H54 (cell line): ENCODE measurements around the gene DHX8.
"Not testable (repeated sequence)": the region's sequence is repeated elsewhere in the genome, so short reads cannot be mapped to it uniquely, and the experiment has no call there.

Source experiments
- DNase-seq: peaks from one replicate; pipeline ENCODE4 v3.0.0; 2011; ENCODE audit warnings: low spot score, mixed read lengths; ENCODE audit not compliant: insufficient read length
- FAIRE-seq: peaks from 3 replicates; lab custom pipeline; 2011; peaks lifted over from hg19 to GRCh38; lab: Jason Lieb, UNC
- POLR2A ChIP-seq: IDR thresholded peaks from 2 replicates; pipeline ENCODE4 v1.6.1; 2011; ENCODE audit warnings: low read depth, mild to moderate bottlenecking, low read length

Gene DHX8

GRCh38 chr17:43453331-43453812 lies 30.4 kb upstream of the DHX8 start:
- DNase-seq (no peak), FAIRE-seq (no peak)
- TF ChIP-seq POLR2A = no peak

DNA sequence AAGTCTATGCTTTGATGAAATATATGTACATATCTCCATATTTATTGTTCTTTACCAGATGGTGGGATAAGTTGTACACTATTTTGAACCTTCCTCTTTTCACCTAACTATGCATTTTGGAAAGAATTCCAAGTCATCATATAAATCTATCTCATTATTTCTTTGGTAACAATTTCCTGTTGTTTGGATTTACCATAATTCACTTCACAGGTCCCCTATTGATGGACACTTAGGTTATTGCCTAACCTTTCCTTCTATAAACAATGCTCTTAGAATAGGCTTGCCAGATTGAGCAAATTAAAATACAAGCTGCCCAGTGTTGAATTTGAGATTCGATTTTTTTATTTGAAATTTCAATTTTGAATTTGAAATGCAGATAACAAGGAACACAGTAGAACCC lies 28.9 kb upstream of the DHX8 start:
- no peak for TF ChIP-seq POLR2A
- no peak for DNase-seq
- no peak for FAIRE-seq

- TF ChIP-seq POLR2A = no peak
- FAIRE-seq = no peak
Observed at GRCh38 chr17:43456029-43456428, 27.7 kb upstream of the DHX8 start.

DNA sequence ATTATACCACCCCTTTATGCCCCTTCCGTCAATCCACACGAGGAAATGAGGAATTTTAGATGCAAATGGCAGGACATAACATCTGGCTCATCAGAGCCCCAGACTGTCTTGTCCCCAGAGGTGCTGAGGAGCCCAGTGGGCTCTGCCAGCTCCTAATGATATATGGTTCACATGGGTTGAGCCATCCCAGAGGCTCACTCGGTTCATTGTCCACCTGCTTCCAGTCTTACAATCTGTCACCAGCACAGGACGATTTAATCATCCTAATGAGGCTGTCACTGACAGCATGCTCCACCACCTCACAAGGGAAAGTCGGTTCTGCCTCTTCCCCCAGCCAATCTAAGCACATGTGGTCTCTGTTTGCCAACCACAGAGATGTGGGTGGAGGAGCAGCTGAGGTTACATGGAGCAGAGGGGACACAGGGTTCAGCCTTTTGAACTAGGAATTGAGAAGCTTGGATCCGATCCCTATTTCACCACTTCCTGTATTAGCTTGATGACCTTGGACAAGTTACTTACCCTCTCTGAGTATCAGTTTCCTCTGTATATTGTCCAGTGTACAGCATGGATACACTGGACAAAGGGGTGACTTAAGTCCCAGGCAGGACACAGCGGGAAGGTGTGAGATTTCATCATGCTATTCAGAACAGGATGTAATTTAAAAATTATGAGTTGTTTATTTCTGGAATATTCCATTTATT lies 27.0 kb upstream of the DHX8 start:
- DNase-seq (no peak), FAIRE-seq (no peak)
- TF ChIP-seq POLR2A = no peak

More at GRCh38 chr17:43456029-43456428, 27.7 kb upstream of the DHX8 start:
- DNase-seq = no peak

DNA sequence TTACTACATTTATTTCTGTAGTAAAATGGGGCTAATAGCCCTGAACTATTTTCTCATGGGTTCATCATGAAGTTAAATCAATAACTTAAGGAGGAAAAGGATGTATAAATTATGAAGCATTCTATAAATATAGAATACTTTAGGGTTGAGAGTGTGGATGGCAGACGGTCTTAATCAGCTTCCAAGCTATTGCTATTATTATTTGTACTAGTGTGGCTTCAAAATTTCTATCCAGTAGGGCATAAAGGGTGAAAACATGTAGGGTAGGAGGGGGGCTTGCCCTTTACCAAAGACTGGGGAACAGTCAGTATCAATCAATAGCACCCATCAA lies 26.4 kb upstream of the DHX8 start:
- DNase-seq (no peak), FAIRE-seq (no peak)
- no peak for TF ChIP-seq POLR2A

DNA sequence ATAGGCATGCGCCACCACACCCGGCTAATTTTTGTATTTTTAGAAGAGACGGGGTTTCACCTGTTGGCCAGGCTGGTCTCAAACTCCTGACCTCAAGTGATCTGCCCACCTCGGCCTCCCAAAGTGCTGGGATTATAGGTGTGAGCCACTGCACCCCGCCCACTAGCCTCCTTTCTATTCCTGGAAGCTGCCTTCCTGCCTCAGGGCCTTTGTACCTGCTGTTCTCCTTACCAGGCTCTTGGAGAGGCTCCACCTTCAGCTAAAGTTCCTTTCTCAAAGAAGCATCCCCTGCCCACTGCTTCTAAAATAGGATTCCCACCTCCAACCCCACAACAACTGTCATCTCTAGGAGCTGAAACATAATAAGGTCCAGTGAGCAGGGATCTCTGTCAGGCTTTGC lies 23.9 kb upstream of the DHX8 start:
- not testable (repeated sequence) for DNase-seq, FAIRE-seq

DNA sequence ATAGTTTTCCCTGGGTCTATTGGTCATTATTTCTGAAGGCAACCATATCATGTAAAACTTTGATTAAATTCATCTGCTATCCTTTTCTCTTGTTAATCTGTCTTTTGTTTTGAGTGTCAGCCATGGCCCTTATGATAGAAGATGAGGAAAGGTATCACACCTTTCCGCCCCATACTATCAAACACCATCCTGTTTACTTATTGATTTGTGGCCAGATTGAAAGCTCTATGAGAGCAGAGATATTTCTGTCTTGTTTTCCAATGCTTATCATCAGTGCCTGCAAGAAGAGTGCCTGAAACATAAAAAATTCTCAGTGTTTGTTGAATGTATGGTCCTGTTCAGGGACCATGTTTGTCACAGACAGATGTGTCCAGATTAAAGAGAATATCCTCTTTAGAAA lies 22.6 kb upstream of the DHX8 start:
- TF ChIP-seq POLR2A = no peak
- FAIRE-seq (no peak), DNase-seq (no peak)

DNA sequence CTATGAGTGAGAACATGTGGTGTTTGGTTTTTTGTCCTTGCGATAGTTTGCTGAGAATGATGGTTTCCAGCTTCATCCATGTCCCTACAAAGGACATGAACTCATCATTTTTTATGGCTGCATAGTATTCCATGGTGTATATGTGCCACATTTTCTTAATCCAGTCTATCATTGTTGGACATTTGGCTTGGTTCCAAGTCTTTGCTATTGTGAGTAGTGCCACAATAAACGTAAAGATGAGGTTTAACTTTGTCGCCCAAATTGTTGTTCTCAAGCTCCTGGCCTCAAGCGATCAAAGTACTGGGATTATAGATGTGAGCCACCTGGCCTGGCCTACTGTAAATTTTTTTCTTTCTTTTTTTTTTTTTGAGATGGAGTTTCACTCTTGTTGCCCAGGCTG lies 21.2 kb upstream of the DHX8 start:
- FAIRE-seq, DNase-seq: not testable (repeated sequence)

GRCh38 chr17:43463241-43463640 lies 20.5 kb upstream of the DHX8 start:
- no peak for FAIRE-seq
- no peak for DNase-seq
- no peak for TF ChIP-seq POLR2A

- DNase-seq (no peak), FAIRE-seq (no peak)
- no peak for TF ChIP-seq POLR2A
Observed at GRCh38 chr17:43464046-43464445, 19.7 kb upstream of the DHX8 start.

DNA sequence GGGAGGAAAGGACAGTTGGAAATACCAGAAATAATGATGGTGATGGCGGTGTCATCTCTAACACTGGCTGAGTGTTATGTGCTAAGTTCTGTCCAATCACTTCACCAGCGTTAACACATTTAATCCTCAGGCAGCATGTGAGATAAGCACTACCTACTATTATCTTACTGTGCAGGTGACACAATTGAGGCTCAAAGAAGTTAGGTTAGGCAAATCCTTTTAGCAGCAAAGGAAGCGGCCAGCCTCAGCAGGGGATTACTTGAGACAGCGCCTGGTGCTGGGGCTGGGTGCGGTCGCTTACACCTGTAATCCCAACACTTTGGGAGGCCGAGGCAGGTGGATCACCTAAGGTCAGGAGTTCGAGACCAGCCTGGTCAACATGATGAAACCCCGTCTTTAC lies 18.7 kb upstream of the DHX8 start:
- TF ChIP-seq POLR2A = no peak
- DNase-seq (no peak), FAIRE-seq (no peak)

GRCh38 chr17:43467981-43468581 lies 15.7 kb upstream of the DHX8 start:
- FAIRE-seq (no peak), DNase-seq (peak; percentile 45)
- TF ChIP-seq POLR2A = no peak

DNA sequence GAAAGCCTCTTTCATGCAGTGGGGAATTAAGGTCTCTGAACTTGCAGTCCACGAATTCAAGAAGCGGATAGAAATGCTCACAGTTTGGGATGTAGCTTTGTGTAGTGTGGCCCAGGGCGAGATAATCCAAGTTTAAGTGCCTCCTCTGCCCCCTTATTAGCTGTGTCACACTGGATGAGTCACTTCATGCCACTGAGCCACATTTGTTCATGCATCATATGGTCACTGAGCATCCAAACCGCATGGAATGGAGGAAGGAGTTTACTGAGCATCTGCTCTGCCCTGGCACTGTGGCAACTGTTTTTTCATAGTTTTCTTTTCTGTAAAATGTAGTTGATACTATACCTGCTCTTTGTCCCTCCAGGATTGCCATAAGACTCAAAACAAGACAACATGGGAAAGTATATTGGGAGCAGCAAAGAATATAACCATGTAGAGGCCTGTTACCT lies 15.1 kb upstream of the DHX8 start:
- peak; percentile 57 for FAIRE-seq
- TF ChIP-seq POLR2A = no peak
- peak; percentile 47 for DNase-seq

- DNase-seq (peak; percentile 76), FAIRE-seq (peak; percentile 87)
- no peak for TF ChIP-seq POLR2A
Observed at GRCh38 chr17:43469145-43469544, 14.6 kb upstream of the DHX8 start.

DNA sequence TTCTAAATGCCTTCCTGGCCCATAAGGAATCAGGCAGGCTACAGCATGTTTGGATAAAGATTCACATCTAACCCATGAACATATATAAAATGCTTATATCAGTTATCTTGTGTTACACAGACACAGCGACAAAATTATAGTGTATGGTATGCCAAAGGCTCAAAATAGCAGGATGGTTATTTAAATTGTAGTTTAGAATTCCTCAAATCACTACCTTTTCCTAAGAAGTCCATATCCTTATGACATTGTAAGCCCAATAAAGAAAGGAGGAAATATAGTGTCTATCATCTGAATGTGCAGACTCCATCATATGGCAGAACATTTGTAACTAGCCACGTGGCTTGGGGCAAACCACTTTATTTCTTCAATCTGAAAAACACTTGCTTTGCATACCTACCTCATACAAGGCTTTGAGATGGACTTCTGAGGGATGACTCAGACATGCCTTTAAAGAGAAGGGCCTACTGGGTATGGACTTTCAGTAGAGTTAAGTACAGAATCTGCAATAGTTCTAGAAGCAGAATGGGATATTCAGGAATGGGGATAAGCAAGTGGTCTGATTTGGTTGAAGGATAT lies 12.1 kb upstream of the DHX8 start:
- DNase-seq = no peak
- TF ChIP-seq POLR2A = no peak
- no peak for FAIRE-seq
